Activated T-cell treated with anti-CD3 and anti-CD28 coated beads, Interleukin-2, amount 50 U/mL, for 24 hours (primary cell): Measurements from ENCODE around the gene YWHAE.

Source experiments
- DNase-seq: peaks from one replicate; pipeline ENCODE4 v3.0.0-alpha.2; 2020
- H3K27ac Mint-ChIP-seq: 2 replicates; pipeline ENCODE4 v1.8.0; 2020; ENCODE audit warnings: mild to moderate bottlenecking, mixed read lengths
- H3K27me3 Mint-ChIP-seq: 2 replicates; pipeline ENCODE4 v1.8.0; 2020; ENCODE audit warnings: mixed read lengths
- H3K36me3 Mint-ChIP-seq: 2 replicates; pipeline ENCODE4 v1.8.0; 2020; ENCODE audit warnings: low read depth, mixed read lengths
- H3K4me1 Mint-ChIP-seq: 2 replicates; pipeline ENCODE4 v1.8.0; 2020; ENCODE audit warnings: low read depth, mixed read lengths
- H3K4me3 Mint-ChIP-seq: 2 replicates; pipeline ENCODE4 v1.8.0; 2020; ENCODE audit warnings: mild to moderate bottlenecking, moderate library complexity, mixed read lengths
- H3K9me3 Mint-ChIP-seq: 2 replicates; pipeline ENCODE4 v1.8.0; 2020; ENCODE audit warnings: mixed read lengths

YWHAE gene

GRCh38 chr17:1347589-1348323 is 52.3 kb downstream of the YWHAE start:
- DNase-seq = peak; percentile 28
- Mint-ChIP-seq H3K27me3 (no peaks in the 10 kb centered on the region), H3K36me3 (peaks cover 89% of the 10 kb centered on the region), H3K9me3 (no peaks in the 10 kb centered on the region), H3K4me3 (peak overlapping the region; percentile 12), H3K4me1 (peaks cover 33% of the 10 kb centered on the region), H3K27ac (peak overlapping the region; percentile 83)

- H3K4me1 Mint-ChIP-seq = peaks cover 28% of the 10 kb centered on the region
- no peak for DNase-seq
- H3K4me3 Mint-ChIP-seq = no peak overlapping the region
- H3K27ac Mint-ChIP-seq = peak overlapping the region; percentile 5
- peaks cover 66% of the 10 kb centered on the region for H3K36me3 Mint-ChIP-seq
- no peaks in the 10 kb centered on the region for H3K27me3 Mint-ChIP-seq
- no peaks in the 10 kb centered on the region for H3K9me3 Mint-ChIP-seq
Observed at GRCh38 chr17:1344521-1344920, 55.5 kb downstream of the YWHAE start.

GRCh38 chr17:1343554-1343953 is 56.5 kb downstream of the YWHAE start:
- no peak for DNase-seq
- no peaks in the 10 kb centered on the region for H3K27me3 Mint-ChIP-seq
- no peak overlapping the region for H3K4me3 Mint-ChIP-seq
- H3K27ac Mint-ChIP-seq = peak overlapping the region; percentile 48
- H3K36me3 Mint-ChIP-seq = peaks cover 58% of the 10 kb centered on the region
- H3K4me1 Mint-ChIP-seq = peaks cover 28% of the 10 kb centered on the region
- H3K9me3 Mint-ChIP-seq = no peaks in the 10 kb centered on the region

GRCh38 chr17:1340371-1340770 is 59.7 kb downstream of the YWHAE start:
- Mint-ChIP-seq H3K4me1 (peaks cover 8% of the 10 kb centered on the region), H3K36me3 (peaks cover 29% of the 10 kb centered on the region), H3K27ac (no peak overlapping the region), H3K27me3 (no peaks in the 10 kb centered on the region), H3K9me3 (no peaks in the 10 kb centered on the region), H3K4me3 (no peak overlapping the region)
- DNase-seq = peak; percentile 20

GRCh38 chr17:1331708-1332107 is 68.3 kb downstream of the YWHAE start:
- Mint-ChIP-seq H3K27ac (no peak overlapping the region), H3K4me3 (no peak overlapping the region), H3K4me1 (peaks cover 11% of the 10 kb centered on the region), H3K9me3 (no peaks in the 10 kb centered on the region), H3K36me3 (no peaks in the 10 kb centered on the region), H3K27me3 (no peaks in the 10 kb centered on the region)
- no peak for DNase-seq

- no peaks in the 10 kb centered on the region for H3K9me3 Mint-ChIP-seq
- H3K4me3 Mint-ChIP-seq = no peak overlapping the region
- H3K27me3 Mint-ChIP-seq = no peaks in the 10 kb centered on the region
- no peak for DNase-seq
- no peaks in the 10 kb centered on the region for H3K36me3 Mint-ChIP-seq
- H3K27ac Mint-ChIP-seq = no peak overlapping the region
- H3K4me1 Mint-ChIP-seq = peaks cover 11% of the 10 kb centered on the region
Observed at GRCh38 chr17:1329745-1330343, 70.2 kb downstream of the YWHAE start.

- Mint-ChIP-seq H3K9me3 (no peaks in the 10 kb centered on the region), H3K4me1 (peaks cover 11% of the 10 kb centered on the region), H3K27ac (no peak overlapping the region), H3K27me3 (peaks cover 4% of the 10 kb centered on the region), H3K36me3 (no peaks in the 10 kb centered on the region), H3K4me3 (no peak overlapping the region)
- DNase-seq = no peak
Observed at GRCh38 chr17:1328437-1328836, 71.6 kb downstream of the YWHAE start.

- Mint-ChIP-seq H3K4me1 (no peaks in the 10 kb centered on the region), H3K27ac (no peak overlapping the region), H3K9me3 (no peaks in the 10 kb centered on the region), H3K36me3 (no peaks in the 10 kb centered on the region), H3K4me3 (no peak overlapping the region), H3K27me3 (peaks cover 5% of the 10 kb centered on the region)
- no peak for DNase-seq
Observed at GRCh38 chr17:1325766-1326165, 74.3 kb downstream of the YWHAE start.

- DNase-seq = no peak
- no peaks in the 10 kb centered on the region for H3K36me3 Mint-ChIP-seq
- no peak overlapping the region for H3K27ac Mint-ChIP-seq
- H3K9me3 Mint-ChIP-seq = no peaks in the 10 kb centered on the region
- H3K4me1 Mint-ChIP-seq = no peaks in the 10 kb centered on the region
- no peak overlapping the region for H3K4me3 Mint-ChIP-seq
- H3K27me3 Mint-ChIP-seq = peaks cover 15% of the 10 kb centered on the region
Observed at GRCh38 chr17:1324201-1324771, 75.7 kb downstream of the YWHAE start.

- Mint-ChIP-seq H3K9me3 (no peaks in the 10 kb centered on the region), H3K36me3 (no peaks in the 10 kb centered on the region), H3K4me1 (no peaks in the 10 kb centered on the region), H3K4me3 (no peak overlapping the region), H3K27ac (no peak overlapping the region), H3K27me3 (peaks cover 15% of the 10 kb centered on the region)
- no peak for DNase-seq
Observed at GRCh38 chr17:1323336-1323735, 76.7 kb downstream of the YWHAE start.

- Mint-ChIP-seq H3K4me1 (no peaks in the 10 kb centered on the region), H3K9me3 (no peaks in the 10 kb centered on the region), H3K4me3 (no peak overlapping the region), H3K27me3 (peaks cover 15% of the 10 kb centered on the region), H3K27ac (no peak overlapping the region), H3K36me3 (no peaks in the 10 kb centered on the region)
- DNase-seq = no peak
Observed at GRCh38 chr17:1322480-1322879, 77.5 kb downstream of the YWHAE start.

GRCh38 chr17:1322014-1322428 is 78.0 kb downstream of the YWHAE start:
- Mint-ChIP-seq H3K4me1 (no peaks in the 10 kb centered on the region), H3K27me3 (peaks cover 15% of the 10 kb centered on the region), H3K36me3 (no peaks in the 10 kb centered on the region), H3K9me3 (no peaks in the 10 kb centered on the region), H3K27ac (no peak overlapping the region), H3K4me3 (no peak overlapping the region)
- no peak for DNase-seq

GRCh38 chr17:1315891-1316403 is 84.1 kb downstream of the YWHAE start:
- Mint-ChIP-seq H3K4me3 (no peak overlapping the region), H3K36me3 (no peaks in the 10 kb centered on the region), H3K27ac (no peak overlapping the region)

GRCh38 chr17:1315409-1315808 is 84.6 kb downstream of the YWHAE start:
- DNase-seq = no peak
- H3K27me3 Mint-ChIP-seq = peaks cover 26% of the 10 kb centered on the region
- no peaks in the 10 kb centered on the region for H3K36me3 Mint-ChIP-seq
- H3K4me3 Mint-ChIP-seq = no peak overlapping the region
- H3K27ac Mint-ChIP-seq = no peak overlapping the region
- no peaks in the 10 kb centered on the region for H3K9me3 Mint-ChIP-seq
- H3K4me1 Mint-ChIP-seq = no peaks in the 10 kb centered on the region

More at GRCh38 chr17:1315891-1316403, 84.1 kb downstream of the YWHAE start:
- H3K4me1 Mint-ChIP-seq = no peaks in the 10 kb centered on the region
- DNase-seq = no peak
- H3K27me3 Mint-ChIP-seq = peaks cover 30% of the 10 kb centered on the region
- no peaks in the 10 kb centered on the region for H3K9me3 Mint-ChIP-seq
